Upper lobe of right lung (tissue), 1 donor: ENCODE measurements around the gene SPESP1. TPM values are rescaled to one million over a fixed set of nuclear protein-coding genes. Genes with fewer than 3 reads are reported as not detected.
"Not testable (repeated sequence)": the region's sequence is repeated elsewhere in the genome, so short reads cannot be mapped to it uniquely, and the experiment has no call there.

Source experiments
- ATAC-seq: fragments of 200-7000 bp; cut with Tn5 transposase; one replicate; pipeline ENCODE4 v1.9.1; 2020; ENCODE audit warnings: mild to moderate bottlenecking, moderate library complexity
- DNase-seq: peaks from one replicate; pipeline ENCODE4 v3.0.0-alpha.2; 2020
- H3K27ac ChIP-seq: fragments of 200-600 bp; one replicate; pipeline ENCODE4 v1.8.0; 2022
- H3K27me3 ChIP-seq: fragments of 200-600 bp; one replicate; pipeline ENCODE4 v1.8.0; 2022; ENCODE audit warnings: mild to moderate bottlenecking
- H3K36me3 ChIP-seq: fragments of 200-600 bp; one replicate; pipeline ENCODE4 v1.8.0; 2022
- H3K4me1 ChIP-seq: fragments of 200-600 bp; one replicate; pipeline ENCODE4 v1.8.0; 2022
- H3K4me3 ChIP-seq: fragments of 200-600 bp; one replicate; pipeline ENCODE4 v1.8.0; 2022; ENCODE audit warnings: mild to moderate bottlenecking
- H3K9me3 ChIP-seq: fragments of 200-600 bp; one replicate; pipeline ENCODE4 v1.8.0; 2022
- intact Hi-C: fragments of 100-400 bp; cut with DNase I; formaldehyde crosslinking; loops from one replicate; pipeline ENCODE4 v1.11.0; 2022
- total RNA-seq: library from RNA; stranded (reverse); fragmentation: NEBNext Ultra II Directional; extraction: Animal tissue kit (Norgen Biotek cat#: 25700); gene quantifications from one replicate; pipeline ENCODE4 v1.2.1, GENCODE V29; 2021
- TF ChIP-seq, protein P1 (sequence below): fragments of 200-600 bp; IDR thresholded peaks from one replicate; pipeline ENCODE4 v1.8.0; 2022; ENCODE audit warnings: antibody characterized with exemption
- donor health status: DM: no; HTN: yes; CAD: no; lungs with severe emphysema.

Gene SPESP1
- total RNA-seq, 1 donor from 2014 or later: 1.2 TPM

DNA sequence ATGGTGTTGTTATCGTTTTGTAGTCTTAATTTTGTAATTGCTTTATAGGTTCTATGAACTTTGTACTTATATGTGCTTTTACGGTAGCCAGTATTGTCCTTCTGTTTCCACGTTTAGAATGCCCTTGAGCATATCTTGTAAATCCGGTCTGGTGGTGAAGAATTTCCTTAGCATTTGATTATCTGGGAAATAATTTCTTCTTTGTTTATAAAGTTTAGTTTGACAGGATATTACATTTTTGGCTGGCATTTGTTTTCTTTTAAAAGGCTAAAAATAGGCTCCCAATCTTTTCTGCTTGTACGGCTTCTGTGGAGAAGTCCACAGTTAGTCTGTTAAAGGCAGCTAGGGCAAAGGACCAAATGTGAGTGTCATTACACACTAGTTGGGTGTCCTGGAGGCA is 36.7 kb downstream of the SPESP1 start:
- no peaks in the 10 kb centered on the region for H3K4me1 ChIP-seq
- DNase-seq: no peak
- peaks cover 15% of the 10 kb centered on the region for H3K27me3 ChIP-seq
- no peak for ATAC-seq
- H3K4me3 ChIP-seq: no peak overlapping the region
- H3K9me3 ChIP-seq: no peaks in the 10 kb centered on the region
- no peaks in the 10 kb centered on the region for H3K36me3 ChIP-seq
- TF ChIP-seq, protein P1, sequence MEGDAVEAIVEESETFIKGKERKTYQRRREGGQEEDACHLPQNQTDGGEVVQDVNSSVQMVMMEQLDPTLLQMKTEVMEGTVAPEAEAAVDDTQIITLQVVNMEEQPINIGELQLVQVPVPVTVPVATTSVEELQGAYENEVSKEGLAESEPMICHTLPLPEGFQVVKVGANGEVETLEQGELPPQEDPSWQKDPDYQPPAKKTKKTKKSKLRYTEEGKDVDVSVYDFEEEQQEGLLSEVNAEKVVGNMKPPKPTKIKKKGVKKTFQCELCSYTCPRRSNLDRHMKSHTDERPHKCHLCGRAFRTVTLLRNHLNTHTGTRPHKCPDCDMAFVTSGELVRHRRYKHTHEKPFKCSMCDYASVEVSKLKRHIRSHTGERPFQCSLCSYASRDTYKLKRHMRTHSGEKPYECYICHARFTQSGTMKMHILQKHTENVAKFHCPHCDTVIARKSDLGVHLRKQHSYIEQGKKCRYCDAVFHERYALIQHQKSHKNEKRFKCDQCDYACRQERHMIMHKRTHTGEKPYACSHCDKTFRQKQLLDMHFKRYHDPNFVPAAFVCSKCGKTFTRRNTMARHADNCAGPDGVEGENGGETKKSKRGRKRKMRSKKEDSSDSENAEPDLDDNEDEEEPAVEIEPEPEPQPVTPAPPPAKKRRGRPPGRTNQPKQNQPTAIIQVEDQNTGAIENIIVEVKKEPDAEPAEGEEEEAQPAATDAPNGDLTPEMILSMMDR: no peak
- no peak overlapping the region for H3K27ac ChIP-seq
- intact Hi-C loops: no loop called here

- no peak for ATAC-seq
These were observed 37.6 kb downstream of the SPESP1 start for GRCh38 chr15:68967948-68968347.

DNA sequence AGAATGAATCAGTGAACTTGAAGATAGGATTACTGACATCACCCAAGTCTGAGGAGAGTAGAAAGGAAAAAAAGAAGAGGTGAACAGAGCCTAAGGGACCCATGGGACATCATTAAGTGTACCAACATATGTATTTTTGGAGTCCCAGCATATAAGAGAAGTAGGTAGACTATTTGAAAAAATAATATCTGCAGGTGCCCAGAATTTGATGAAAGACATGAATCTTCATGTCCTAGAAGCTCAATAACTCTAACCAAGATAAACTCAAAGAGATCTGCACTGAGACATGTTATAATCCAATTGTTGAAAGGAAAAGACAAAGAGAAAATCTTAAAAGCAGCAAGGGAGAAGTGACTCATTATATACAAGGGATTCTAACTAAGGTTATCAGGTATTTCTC is 39.0 kb downstream of the SPESP1 start:
- no peak overlapping the region for H3K27ac ChIP-seq
- intact Hi-C loops: no loop called here
- H3K9me3 ChIP-seq: no peaks in the 10 kb centered on the region
- H3K4me3 ChIP-seq: no peak overlapping the region
- TF ChIP-seq, protein P1: no peak
- H3K4me1 ChIP-seq: no peaks in the 10 kb centered on the region
- peaks cover 11% of the 10 kb centered on the region for H3K27me3 ChIP-seq
- no peak for DNase-seq
- H3K36me3 ChIP-seq: no peaks in the 10 kb centered on the region
- no peak for ATAC-seq

More at GRCh38 chr15:68967948-68968347, 37.6 kb downstream of the SPESP1 start:
- no peak for DNase-seq
- TF ChIP-seq, protein P1: no peak
- intact Hi-C loops: no loop called here
- no peaks in the 10 kb centered on the region for H3K4me1 ChIP-seq
- no peak overlapping the region for H3K27ac ChIP-seq
- no peaks in the 10 kb centered on the region for H3K9me3 ChIP-seq
- no peaks in the 10 kb centered on the region for H3K36me3 ChIP-seq
- H3K27me3 ChIP-seq: peaks cover 15% of the 10 kb centered on the region
- no peak overlapping the region for H3K4me3 ChIP-seq

DNA sequence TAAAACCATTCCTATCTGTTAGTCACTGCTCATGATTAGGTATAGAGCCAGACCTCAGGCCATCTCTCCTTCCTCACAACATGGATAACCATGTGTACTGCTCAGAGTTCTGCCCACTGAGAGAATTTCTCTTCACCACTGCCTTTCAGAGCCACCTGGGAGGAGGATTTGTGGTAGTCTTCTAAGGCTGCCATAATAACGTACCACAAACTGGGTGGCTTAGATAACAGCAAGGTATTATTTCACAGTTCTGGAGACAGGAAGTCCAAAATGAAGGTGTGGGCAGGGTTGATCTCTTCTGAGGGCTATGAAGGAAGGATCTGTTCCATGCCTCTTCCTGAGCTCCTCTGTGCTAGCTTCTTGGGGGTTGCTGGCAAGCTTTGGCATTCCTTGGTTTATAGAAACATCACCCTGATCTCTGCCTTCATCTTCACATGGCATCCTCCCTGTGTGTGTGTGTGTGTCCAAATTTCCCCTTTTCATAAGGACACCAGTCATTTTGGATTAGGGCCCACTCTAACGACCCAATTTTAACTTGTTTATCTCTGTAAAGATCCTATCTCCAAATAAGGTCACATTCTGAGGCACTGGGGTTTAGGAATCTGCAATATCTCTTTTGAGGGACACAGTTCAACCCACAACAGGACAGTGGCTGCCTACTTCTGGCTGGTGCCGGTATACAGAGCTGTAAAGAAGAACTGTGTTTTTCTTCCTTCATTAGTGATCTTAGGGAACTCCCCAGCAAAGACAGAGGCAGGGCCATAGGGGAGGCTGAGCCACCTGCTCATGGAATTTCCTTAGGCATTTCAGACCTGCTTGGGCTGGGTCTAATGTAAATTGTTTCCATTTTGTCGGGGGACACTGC is 42.1 kb downstream of the SPESP1 start:
- H3K4me1 ChIP-seq: no peaks in the 10 kb centered on the region
- H3K36me3 ChIP-seq: no peaks in the 10 kb centered on the region
- no peak overlapping the region for H3K27ac ChIP-seq
- ATAC-seq: no peak
- peaks cover under 1% of the 10 kb centered on the region for H3K27me3 ChIP-seq
- TF ChIP-seq, protein P1: no peak
- DNase-seq: no peak
- H3K9me3 ChIP-seq: no peaks in the 10 kb centered on the region
- no peak overlapping the region for H3K4me3 ChIP-seq
- intact Hi-C loops: no loop called here

DNA sequence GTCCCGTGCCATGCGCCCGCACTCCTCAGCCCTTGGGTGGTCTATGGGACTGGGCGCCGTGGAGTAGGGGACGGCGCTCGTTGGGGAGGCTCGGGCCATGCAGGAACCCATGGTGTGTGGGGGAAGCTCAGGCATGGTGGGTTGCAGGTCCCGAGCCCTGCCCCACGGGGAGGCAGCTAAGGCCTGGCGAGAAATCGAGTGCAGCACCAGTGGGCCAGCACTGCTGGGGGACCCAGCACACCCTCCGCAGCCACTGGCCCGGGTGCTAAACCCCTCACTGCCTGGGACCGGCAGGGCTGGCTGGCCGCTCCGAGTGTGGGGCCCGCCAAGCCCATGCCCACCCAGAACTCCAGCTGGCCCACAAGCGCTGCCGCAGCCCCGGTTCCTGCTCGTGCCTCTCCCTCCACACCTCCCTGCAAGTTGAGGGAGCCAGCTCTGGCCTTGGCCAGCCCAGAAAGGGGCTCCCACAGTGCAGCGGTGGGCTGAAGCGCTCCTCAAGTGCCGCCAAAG is 45.4 kb downstream of the SPESP1 start:
- H3K27ac ChIP-seq, H3K4me1 ChIP-seq, H3K27me3 ChIP-seq, H3K4me3 ChIP-seq, DNase-seq, H3K36me3 ChIP-seq, ATAC-seq, H3K9me3 ChIP-seq, intact Hi-C loops: not testable (repeated sequence)

- ATAC-seq, intact Hi-C loops, H3K4me1 ChIP-seq, H3K27ac ChIP-seq, H3K9me3 ChIP-seq, H3K4me3 ChIP-seq, H3K27me3 ChIP-seq, H3K36me3 ChIP-seq, DNase-seq: not testable (repeated sequence)
These were observed 47.1 kb downstream of the SPESP1 start for GRCh38 chr15:68977426-68977825.
